IMR-90 (cell line): Measurements from ENCODE around the gene SEC11A. TPM values are rescaled to one million over a fixed set of nuclear protein-coding genes. Genes with fewer than 3 reads are reported as not detected.
A peak's percentile ranks its signal among the peaks of the same experiment; 100 is the strongest.

Experiments
- ATAC-seq: fragments of 200-7000 bp; cut with Tn5 transposase; 2 replicates; pipeline ENCODE4 v1.9.1; 2020; ENCODE audit warnings: low read depth, mild to moderate bottlenecking, moderate library complexity
- Bru-seq: library from RNA; stranded (reverse); fragments of 400-500 nt; gene quantifications from one replicate; lab custom pipeline; 2021; lab: Mats Ljungman, UMichigan
- BruChase-seq, 2 experiments: library from RNA; stranded (reverse); fragments of 400-500 nt; gene quantifications; one replicate each; lab custom pipeline; 2021; lab: Mats Ljungman, UMichigan
- BruUV-seq: library from RNA; stranded (reverse); fragments of 400-500 nt; replicated peaks from 2 replicates; lab custom pipeline; 2021; lab: Mats Ljungman, UMichigan
- CTCF ChIA-PET: fragments of 300-600 bp; formaldehyde crosslinking; extraction: SDS; loops from one replicate; lab custom pipeline; 2021; ENCODE audit warnings: antibody characterized with exemption; lab: Yijun Ruan, JAX
- POLR2A ChIA-PET: fragments of 300-600 bp; sonication (Branson Sonifier 250); formaldehyde crosslinking; loops from one replicate; lab custom pipeline; 2022; ENCODE audit warnings: antibody characterized with exemption; ENCODE audit not compliant: unreplicated experiment; lab: Charles Lee
- DNase-seq: peaks from one replicate; pipeline ENCODE4 v3.0.0; 2013
- H2AFZ ChIP-seq: replicated peaks from 2 replicates; pipeline ENCODE3; 2013; ENCODE audit warnings: low read length, mild to moderate bottlenecking; ENCODE audit not compliant: poor library complexity
- H2AK5ac ChIP-seq: 2 replicates; pipeline ENCODE4 v1.6.1; 2013; ENCODE audit warnings: low read depth, low read length, inconsistent platforms
- H2AK9ac ChIP-seq: replicated peaks from 2 replicates; pipeline ENCODE3; 2013; ENCODE audit warnings: mild to moderate bottlenecking, low read depth, low read length, moderate library complexity; ENCODE audit not compliant: poor library complexity
- H2BK120ac ChIP-seq: 2 replicates; pipeline ENCODE4 v1.6.1; 2013; ENCODE audit warnings: low read depth, low read length, inconsistent platforms
- H2BK15ac ChIP-seq: 3 replicates; pipeline ENCODE4 v1.6.1; 2013; ENCODE audit warnings: low read depth, low read length, inconsistent platforms
- H2BK20ac ChIP-seq: 2 replicates; pipeline ENCODE4 v1.6.1; 2013; ENCODE audit warnings: low read depth, mild to moderate bottlenecking, inconsistent platforms, low read length, moderate library complexity
- H2BK5ac ChIP-seq: 2 replicates; pipeline ENCODE4 v1.6.1; 2013; ENCODE audit warnings: mild to moderate bottlenecking, low read depth, low read length, inconsistent platforms; ENCODE audit not compliant: poor library complexity, severe bottlenecking
- H3K14ac ChIP-seq: replicated peaks from 2 replicates; pipeline ENCODE4 v1.6.1; 2013; ENCODE audit warnings: low read depth, low read length, inconsistent platforms
- H3K18ac ChIP-seq: 2 replicates; pipeline ENCODE4 v1.6.1; 2013; ENCODE audit warnings: low read depth, low read length, control low read depth
- H3K23ac ChIP-seq: 2 replicates; pipeline ENCODE4 v1.6.1; 2013; ENCODE audit warnings: low read depth, low read length, inconsistent platforms
- H3K27ac ChIP-seq: 2 replicates; pipeline ENCODE4 v1.5.1; 2013; ENCODE audit warnings: mild to moderate bottlenecking, control low read depth, low read length; ENCODE audit not compliant: insufficient read depth
- H3K27me3 ChIP-seq: 2 replicates; pipeline ENCODE4 v1.6.1; 2013; ENCODE audit warnings: low read length; ENCODE audit not compliant: control insufficient read depth, insufficient read depth
- H3K36me3 ChIP-seq: 2 replicates; pipeline ENCODE4 v1.6.1; 2013; ENCODE audit warnings: low read length, mixed read lengths; ENCODE audit not compliant: control insufficient read depth, insufficient read depth
- H3K4ac ChIP-seq: 2 replicates; pipeline ENCODE4 v1.6.1; 2013; ENCODE audit warnings: low read depth, low read length, inconsistent platforms
- H3K4me1 ChIP-seq: 2 replicates; pipeline ENCODE4 v1.6.1; 2013; ENCODE audit warnings: low read length, mixed read lengths; ENCODE audit not compliant: control insufficient read depth, insufficient read depth
- H3K4me2 ChIP-seq: 2 replicates; pipeline ENCODE4 v1.6.1; 2013; ENCODE audit warnings: low read depth, mild to moderate bottlenecking, control low read depth, low read length, moderate library complexity
- H3K4me3 ChIP-seq: 2 replicates; pipeline ENCODE4 v1.5.1; 2013; ENCODE audit warnings: low read depth, mild to moderate bottlenecking, control low read depth, low read length, moderate library complexity; ENCODE audit not compliant: insufficient read depth
- H3K56ac ChIP-seq: 2 replicates; pipeline ENCODE4 v1.6.1; 2013; ENCODE audit warnings: low read length, inconsistent platforms; ENCODE audit not compliant: insufficient read depth; ENCODE audit errors: extremely low read depth
- H3K79me1 ChIP-seq, 2 experiments: 2 replicates each; pipeline ENCODE4 v1.6.1; 2013; ENCODE audit warnings: low read length in 2 of 2, inconsistent platforms in 1 of 2, low read depth in 1 of 2
- H3K9ac ChIP-seq: 2 replicates; pipeline ENCODE4 v1.6.1; 2013; ENCODE audit warnings: low read depth, low read length, control low read depth
- H3K9me1 ChIP-seq: 2 replicates; pipeline ENCODE4 v1.6.1; 2013; ENCODE audit warnings: low read length, inconsistent platforms; ENCODE audit not compliant: insufficient read depth
- H3K9me3 ChIP-seq: 2 replicates; pipeline ENCODE4 v1.6.1; 2013; ENCODE audit warnings: low read length; ENCODE audit not compliant: control insufficient read depth, insufficient read depth
- H4K20me1 ChIP-seq: 2 replicates; pipeline ENCODE4 v1.6.1; 2013; ENCODE audit warnings: low read length, inconsistent platforms; ENCODE audit not compliant: insufficient read depth
- H4K5ac ChIP-seq: 2 replicates; pipeline ENCODE4 v1.6.1; 2013; ENCODE audit warnings: mild to moderate bottlenecking, low read depth, low read length, control low read depth
- H4K8ac ChIP-seq, 2 experiments: 2 replicates each; pipeline ENCODE4 v1.6.1; 2013; ENCODE audit warnings: low read depth in 2 of 2, low read length in 2 of 2, control low read depth in 1 of 2, inconsistent platforms in 1 of 2
- H4K91ac ChIP-seq: 2 replicates; pipeline ENCODE4 v1.6.1; 2013; ENCODE audit warnings: low read depth, low read length, inconsistent platforms; ENCODE audit not compliant: insufficient read depth
- BHLHE40 ChIP-seq: fragments of 150-350 bp; IDR thresholded peaks from 2 replicates; pipeline ENCODE4 v1.6.1; 2016; ENCODE audit warnings: mild to moderate bottlenecking, low read depth, low read length
- CEBPB ChIP-seq: IDR thresholded peaks from 2 replicates; pipeline ENCODE4 v1.6.1; 2012; ENCODE audit warnings: low read depth, low read length, improper control_type of control experiment
- CHD1 ChIP-seq: IDR thresholded peaks from 2 replicates; pipeline ENCODE4 v1.6.1; 2012; ENCODE audit warnings: low read depth, low read length, improper control_type of control experiment
- ELK1 ChIP-seq: fragments of 150-350 bp; IDR thresholded peaks from 2 replicates; pipeline ENCODE4 v1.6.1; 2016; ENCODE audit warnings: low read depth, mild to moderate bottlenecking, low read length, moderate library complexity, borderline replicate concordance
- FOS ChIP-seq: fragments of 150-350 bp; IDR thresholded peaks from 2 replicates; pipeline ENCODE4 v1.6.1; 2016; ENCODE audit warnings: low read depth, low read length
- MAZ ChIP-seq: IDR thresholded peaks from 2 replicates; pipeline ENCODE4 v1.6.1; 2012; ENCODE audit warnings: low read depth, mild to moderate bottlenecking, low read length, improper control_type of control experiment, moderate library complexity, borderline replicate concordance
- MXI1 ChIP-seq: IDR thresholded peaks from 2 replicates; pipeline ENCODE4 v1.6.1; 2012; ENCODE audit warnings: low read depth, mild to moderate bottlenecking, low read length, moderate library complexity, borderline replicate concordance
- NFE2L2 ChIP-seq: fragments of 150-350 bp; IDR thresholded peaks from 2 replicates; pipeline ENCODE4 v1.6.1; 2016; ENCODE audit warnings: low read depth, mild to moderate bottlenecking, low read length
- POLR2A ChIP-seq: IDR thresholded peaks from 2 replicates; pipeline ENCODE4 v1.6.1; 2012; ENCODE audit warnings: mild to moderate bottlenecking, low read depth, low read length
- RAD21 ChIP-seq: IDR thresholded peaks from 2 replicates; pipeline ENCODE4 v1.6.1; 2012; ENCODE audit warnings: low read length, improper control_type of control experiment
- RCOR1 ChIP-seq: IDR thresholded peaks from 2 replicates; pipeline ENCODE4 v1.6.1; 2012; ENCODE audit warnings: mild to moderate bottlenecking, low read length, improper control_type of control experiment; ENCODE audit not compliant: insufficient replicate concordance
- RFX5 ChIP-seq: IDR thresholded peaks from 2 replicates; pipeline ENCODE4 v1.8.0; 2012; ENCODE audit warnings: low read depth, mild to moderate bottlenecking, low read length, moderate library complexity
- SMC3 ChIP-seq: fragments of 150-350 bp; IDR thresholded peaks from 2 replicates; pipeline ENCODE4 v1.6.1; 2016; ENCODE audit warnings: low read depth, mild to moderate bottlenecking, antibody characterized with exemption, low read length, moderate library complexity
- WGBS, 2 experiments: methylation state at CpG; one replicate each; pipeline versions ENCODE4 v1.1.5 to v1.1.7; 2013; ENCODE audit warnings: missing lambda C conversion rate in 2 of 2; ENCODE audit not compliant: insufficient read length in 1 of 2; ENCODE audit errors: extremely low coverage in 2 of 2; 5-methylcytosine and 5-hydroxymethylcytosine counted together
- dilution Hi-C: fragments of 300-500 bp; cut with HindIII; formaldehyde crosslinking; loops from one replicate; pipeline ENCODE4 v1.14.3; 2018; ENCODE audit warnings: low sequenced_read_pairs; ENCODE audit not compliant: unreplicated experiment
- in situ Hi-C: fragments of 300-500 bp; cut with MboI; formaldehyde crosslinking; loops from 3 replicates; pipeline ENCODE4 v1.14.3; 2019; ENCODE audit warnings: low sequenced_read_pairs, inconsistent platforms, mixed read lengths
- intact Hi-C: fragments of 100-400 bp; cut with micrococcal nuclease; formaldehyde crosslinking; loops from 2 replicates; pipeline ENCODE4 v1.10.0; 2022
- long read RNA-seq: library from polyadenylated mRNA; unstranded; transcript quantifications from one replicate; pipeline ENCODE4 v2.0.0, GENCODE V29; 2021; ENCODE audit not compliant: unreplicated experiment
- polyA plus RNA-seq, 3 experiments: library from polyadenylated mRNA; depleted of rRNA; stranded (reverse); fragments of >200 nt; gene quantifications; 2 replicates each; pipeline ENCODE4 v1.2.3, GENCODE V29; 2012; ENCODE audit warnings: low replicate concordance in 1 of 3
- total RNA-seq: library from RNA; depleted of rRNA; stranded (reverse); fragments of >200 nt; gene quantifications from 2 replicates; pipeline ENCODE4 v1.2.3, GENCODE V29; 2012; rRNA removed

The SEC11A gene
- total RNA-seq = 62.4 and 233 TPM in 2 replicates
- 91.8 and 108 TPM in 2 replicates for polyA plus RNA-seq (2012; rRNA removed)
- 25.8 and 29.3 TPM in 2 replicates for polyA plus RNA-seq (2012; cell fraction: cytosol; rRNA removed)
- polyA plus RNA-seq (2012; cell fraction: nucleus; rRNA removed; ENCODE audit: low replicate concordance) = 9.2 and 24.9 TPM in 2 replicates
- Bru-seq, nascent RNA = percentile 84 among the genes with signal in this experiment
- percentile 90 among the genes with signal in this experiment for BruChase-seq, experiment 1, labeled RNA remaining after a 6-hour chase
- BruChase-seq, experiment 2, labeled RNA remaining after a 2-hour chase = percentile 80 among the genes with signal in this experiment
- long read RNA-seq, transcript SEC11A-206 (2 exons, 3,626 nt) = minor isoform, 5 of 116 reads
- long read RNA-seq, transcript SEC11A-207 (1 exons, 2,204 nt) = minor isoform, 10 of 116 reads
- long read RNA-seq, transcript SEC11A-201 (6 exons, 1,656 nt) = major isoform, 89 of 116 reads
- long read RNA-seq, partial matches to known transcripts = 3 of 116 reads
- long read RNA-seq, other reads (novel, unspliced or antisense) = 3 of 116 reads

GRCh38 chr15:84716036-84716732 is at the start of gene SEC11A:
Gene SEC11A (minus strand): TSS chr15:84716139. CDS start chr15:84716075, 64 bp downstream.
- BruUV-seq = no TSS peak
- Histone ChIP-seq H3K9me3 (no peaks in the 10 kb centered on the region), H2BK5ac (peak within 1 kb of the TSS; percentile 97), H3K9me1 (no peaks in the 10 kb centered on the region; the same call in 1 of the 2 replicates), H2AFZ (peak within 1 kb of the TSS; percentile 99), H4K5ac (peak within 1 kb of the TSS; percentile 98), H3K79me1 (peaks cover 7 to 24% of the 10 kb centered on the region in 2 experiments), H3K36me3 (peaks cover under 1% of the 10 kb centered on the region; the same call in 1 of the 2 replicates), H3K4ac (peak within 1 kb of the TSS; percentile 94), H3K9ac (peak within 1 kb of the TSS; percentile 95), H3K4me3 (peak within 1 kb of the TSS; percentile 88), H4K20me1 (peaks cover 20% of the 10 kb centered on the region; the same call in 1 of the 2 replicates), H2BK120ac (peak within 1 kb of the TSS; percentile 81), H2AK5ac (peak within 1 kb of the TSS; percentile 79; the same call in 1 of the 2 replicates), H2BK20ac (peak within 1 kb of the TSS; percentile 30), H2BK15ac (no peak within 1 kb of the TSS; the same call in 2 of the 3 replicates), H3K56ac (peak within 1 kb of the TSS; percentile 92), H3K27ac (peak within 1 kb of the TSS; percentile 98), H3K23ac (peak within 1 kb of the TSS; percentile 98), H3K4me1 (peaks cover 2% of the 10 kb centered on the region; the same call in 1 of the 2 replicates), H2AK9ac (peak within 1 kb of the TSS; percentile 94), H3K4me2 (peak within 1 kb of the TSS; percentile 100), H3K18ac (peak within 1 kb of the TSS; percentile 89), H4K8ac (peak within 1 kb of the TSS; percentile 33 to 98), H3K14ac (peak within 1 kb of the TSS; percentile 95), H4K91ac (peak within 1 kb of the TSS; percentile 94), H3K27me3 (no peaks in the 10 kb centered on the region)
- intact Hi-C loops = loop anchor here (1.0 to 5.0 kb wide), 3 partner anchors 31 to 212 kb away; no protein-coding TSS in a partner anchor
- in situ Hi-C loops = no loop called here
- TF ChIP-seq FOS = no peak
- no peak for TF ChIP-seq CEBPB
- TF ChIP-seq CHD1 = no peak
- peak; percentile 84 for TF ChIP-seq BHLHE40
- TF ChIP-seq NFE2L2 = 0 out of 2 replicates have a peak, but pooled peaks have one; percentile 2
- no peak; the same call in 1 of the 2 replicates for TF ChIP-seq RFX5
- TF ChIP-seq RCOR1 = no peak
- TF ChIP-seq POLR2A = peak; percentile 74
- peak; percentile 31 for TF ChIP-seq RAD21
- peak; percentile 62; the same call in 1 of the 2 replicates for TF ChIP-seq ELK1
- TF ChIP-seq MAZ = peak; percentile 75; the same call in 1 of the 2 replicates
- TF ChIP-seq MXI1 = peak; percentile 86
- TF ChIP-seq SMC3 = peak; percentile 2; the same call in 1 of the 2 replicates
- ATAC-seq = peak; percentile 99
- ChIA-PET POLR2A (interaction anchor here (0.7 to 1.1 kb wide), 2 partner anchors 9 to 73 kb away, joined by 4 to 5 read pairs; no protein-coding TSS in a partner anchor), CTCF (interaction anchor here (0.6 to 0.7 kb wide), 2 partner anchors 31 to 119 kb away, joined by 3 read pairs; no protein-coding TSS in a partner anchor)
- peak; percentile 92 for DNase-seq
- dilution Hi-C loops = no loop called here
- WGBS, 2 experiments = 0% methylated on average over 25 of the region's 57 CpGs; no CpG with 5 or more reads in 1 of the 2 experiments
